WERI-Rb-1 (cell line): Measurements from ENCODE around the gene KNL1.

Experiments
- DNase-seq: peaks from one replicate; pipeline ENCODE4 v3.0.0-alpha.2; 2020
- H3K27ac ChIP-seq: fragments of 250-450 bp; sonication (Bioruptor Pico); 2 replicates; pipeline ENCODE4 v1.5.1; 2020; ENCODE audit warnings: mild to moderate bottlenecking, moderate library complexity
- H3K27me3 ChIP-seq: fragments of 250-450 bp; sonication (Bioruptor Pico); 2 replicates; pipeline ENCODE4 v1.5.1; 2021; ENCODE audit warnings: mild to moderate bottlenecking, low read depth, moderate library complexity; ENCODE audit not compliant: insufficient read depth, severe bottlenecking
- H3K36me3 ChIP-seq: fragments of 250-450 bp; sonication (Bioruptor Pico); 2 replicates; pipeline ENCODE4 v1.5.1; 2020; ENCODE audit warnings: mild to moderate bottlenecking, moderate library complexity
- H3K4me3 ChIP-seq: 2 replicates; pipeline ENCODE4 v1.5.1; 2011; ENCODE audit warnings: low read depth, mild to moderate bottlenecking, control low read depth, low read length
- H3K9me3 ChIP-seq: fragments of 250-450 bp; sonication (Bioruptor Pico); 2 replicates; pipeline ENCODE4 v1.5.1; 2021; ENCODE audit warnings: mild to moderate bottlenecking, moderate library complexity; ENCODE audit not compliant: severe bottlenecking
- TF ChIP-seq, protein P1 (sequence below): IDR thresholded peaks from 2 replicates; pipeline ENCODE4 v1.5.1; 2011; ENCODE audit warnings: low read depth, mild to moderate bottlenecking, control low read depth, inconsistent platforms, low read length

KNL1 gene

GRCh38 chr15:40563426-40563825, 30.6 kb upstream of the KNL1 start:
- Histone ChIP-seq H3K36me3 (peaks cover 3% of the 10 kb centered on the region; the same call in 1 of the 2 replicates), H3K27ac (no peak overlapping the region), H3K27me3 (no peaks in the 10 kb centered on the region), H3K9me3 (no peaks in the 10 kb centered on the region), H3K4me3 (no peak overlapping the region)
- TF ChIP-seq, protein P1, sequence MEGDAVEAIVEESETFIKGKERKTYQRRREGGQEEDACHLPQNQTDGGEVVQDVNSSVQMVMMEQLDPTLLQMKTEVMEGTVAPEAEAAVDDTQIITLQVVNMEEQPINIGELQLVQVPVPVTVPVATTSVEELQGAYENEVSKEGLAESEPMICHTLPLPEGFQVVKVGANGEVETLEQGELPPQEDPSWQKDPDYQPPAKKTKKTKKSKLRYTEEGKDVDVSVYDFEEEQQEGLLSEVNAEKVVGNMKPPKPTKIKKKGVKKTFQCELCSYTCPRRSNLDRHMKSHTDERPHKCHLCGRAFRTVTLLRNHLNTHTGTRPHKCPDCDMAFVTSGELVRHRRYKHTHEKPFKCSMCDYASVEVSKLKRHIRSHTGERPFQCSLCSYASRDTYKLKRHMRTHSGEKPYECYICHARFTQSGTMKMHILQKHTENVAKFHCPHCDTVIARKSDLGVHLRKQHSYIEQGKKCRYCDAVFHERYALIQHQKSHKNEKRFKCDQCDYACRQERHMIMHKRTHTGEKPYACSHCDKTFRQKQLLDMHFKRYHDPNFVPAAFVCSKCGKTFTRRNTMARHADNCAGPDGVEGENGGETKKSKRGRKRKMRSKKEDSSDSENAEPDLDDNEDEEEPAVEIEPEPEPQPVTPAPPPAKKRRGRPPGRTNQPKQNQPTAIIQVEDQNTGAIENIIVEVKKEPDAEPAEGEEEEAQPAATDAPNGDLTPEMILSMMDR, result no peak
- no peak for DNase-seq

- H3K9me3 ChIP-seq, result no peaks in the 10 kb centered on the region
- peak; percentile 98 for DNase-seq
- H3K4me3 ChIP-seq, result peak within 1 kb of the TSS; percentile 89
- H3K36me3 ChIP-seq, result peaks cover 3% of the 10 kb centered on the region; the same call in 1 of the 2 replicates
- peak within 1 kb of the TSS; percentile 73 for H3K27ac ChIP-seq
- no peaks in the 10 kb centered on the region for H3K27me3 ChIP-seq
- TF ChIP-seq, protein P1, result no peak
These were observed 29.3 kb upstream of the KNL1 start, which contains the start of gene CCDC32 for GRCh38 chr15:40564591-40565332. TSS of gene CCDC32 (minus strand) at chr15:40565042. CDS start at chr15:40563015, 2,027 bp downstream.

- Histone ChIP-seq H3K27ac (peak overlapping the region; percentile 61), H3K9me3 (no peaks in the 10 kb centered on the region), H3K36me3 (peaks cover 5% of the 10 kb centered on the region; the same call in 1 of the 2 replicates), H3K27me3 (no peaks in the 10 kb centered on the region), H3K4me3 (peak overlapping the region; percentile 89)
- TF ChIP-seq, protein P1, result no peak
- DNase-seq, result no peak
These were observed 28.5 kb upstream of the KNL1 start for GRCh38 chr15:40565333-40566238.

DNA sequence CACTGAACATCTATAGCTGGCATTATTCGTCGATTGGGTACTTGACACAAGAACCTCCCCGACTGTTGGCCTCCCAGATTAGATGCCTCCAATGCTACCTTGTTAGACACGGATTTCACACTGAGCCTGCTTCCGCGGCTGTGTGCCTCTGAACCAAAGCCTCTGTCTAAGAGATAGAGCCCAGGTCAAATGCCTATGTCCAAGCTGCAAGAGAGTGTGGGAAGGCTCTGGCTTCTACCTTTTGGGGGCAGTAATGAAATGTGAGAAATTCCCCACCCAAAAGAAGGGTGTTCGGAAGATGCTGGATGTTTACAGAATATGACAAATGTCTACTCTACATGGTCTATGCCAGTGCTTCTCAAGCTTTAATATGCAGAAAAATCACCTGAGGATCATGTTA, 26.9 kb upstream of the KNL1 start:
- Histone ChIP-seq H3K27ac (no peak overlapping the region), H3K27me3 (no peaks in the 10 kb centered on the region), H3K36me3 (peaks cover 16% of the 10 kb centered on the region), H3K9me3 (no peaks in the 10 kb centered on the region), H3K4me3 (no peak overlapping the region)
- TF ChIP-seq, protein P1, result peak; percentile 54
- peak; percentile 43 for DNase-seq

DNA sequence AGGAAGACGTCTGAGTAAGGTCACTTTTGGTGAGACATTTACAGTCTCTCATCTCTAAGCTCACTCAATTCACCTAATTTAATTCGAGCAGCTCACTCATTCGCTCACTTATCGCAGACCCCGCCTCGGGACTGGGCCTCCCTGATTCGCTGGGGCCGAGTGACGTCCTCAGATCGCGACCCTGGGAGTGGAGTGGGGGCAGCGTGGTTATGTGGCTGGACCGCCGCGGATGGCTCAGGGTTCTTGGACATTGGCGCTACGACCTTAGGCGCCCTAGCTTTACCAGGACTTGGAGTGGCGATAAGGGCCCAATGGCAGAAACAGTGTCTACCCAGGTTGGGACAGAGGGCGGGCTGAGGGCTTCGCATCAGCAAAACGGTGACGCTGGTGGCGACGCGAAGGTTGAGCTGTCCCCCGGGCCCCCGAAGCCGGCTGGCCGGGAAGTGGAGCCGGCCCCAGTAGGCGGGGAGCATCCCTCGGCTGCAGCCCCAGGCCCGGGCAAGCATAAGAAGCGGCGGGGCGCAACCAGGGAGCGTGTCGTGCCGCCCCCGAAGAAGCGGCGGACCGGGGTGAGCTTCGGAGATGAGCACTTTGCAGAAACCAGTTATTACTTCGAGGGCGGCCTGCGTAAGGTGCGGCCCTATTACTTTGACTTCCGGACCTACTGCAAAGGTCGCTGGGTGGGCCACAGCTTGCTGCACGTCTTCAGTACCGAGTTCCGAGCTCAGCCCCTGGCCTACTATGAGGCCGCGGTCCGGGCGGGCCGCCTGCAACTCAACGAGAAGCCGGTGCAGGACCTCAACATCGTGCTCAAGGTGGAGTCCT, 24.7 kb upstream of the KNL1 start, which contains the start of gene RPUSD2:
Gene RPUSD2, plus strand, starts transcription at position 171 of the 825 bp plus-strand sequence. Its CDS starts 39 bp downstream, at position 210.
- Histone ChIP-seq H3K27me3 (no peaks in the 10 kb centered on the region), H3K27ac (peak within 1 kb of the TSS; percentile 49), H3K9me3 (no peaks in the 10 kb centered on the region), H3K36me3 (peaks cover 30% of the 10 kb centered on the region), H3K4me3 (peak within 1 kb of the TSS; percentile 63)
- TF ChIP-seq, protein P1, result no peak
- DNase-seq, result peak; percentile 95
